Hepatocyte (in vitro differentiated cells): ENCODE measurements around the gene HADH.

ENCODE experiments used
- EZH2 ChIP-seq: fragments of 200-600 bp; sonication (generic); IDR thresholded peaks from 2 replicates; pipeline ENCODE4 v1.6.1; 2016; ENCODE audit warnings: antibody characterized with exemption, mild to moderate bottlenecking, borderline replicate concordance
- EZH2phosphoT487 ChIP-seq: fragments of 200-600 bp; sonication (generic); IDR thresholded peaks from one replicate; pipeline ENCODE4 v1.6.1; 2018; ENCODE audit warnings: antibody characterized with exemption, mild to moderate bottlenecking, low read depth, moderate library complexity; ENCODE audit not compliant: unreplicated experiment, severe bottlenecking
- TF ChIP-seq, protein P1 (sequence below): fragments of 200-600 bp; sonication (generic); IDR thresholded peaks from 2 replicates; pipeline ENCODE4 v1.5.1; 2016; ENCODE audit warnings: antibody characterized with exemption, mild to moderate bottlenecking; ENCODE audit not compliant: poor library complexity

DNA sequence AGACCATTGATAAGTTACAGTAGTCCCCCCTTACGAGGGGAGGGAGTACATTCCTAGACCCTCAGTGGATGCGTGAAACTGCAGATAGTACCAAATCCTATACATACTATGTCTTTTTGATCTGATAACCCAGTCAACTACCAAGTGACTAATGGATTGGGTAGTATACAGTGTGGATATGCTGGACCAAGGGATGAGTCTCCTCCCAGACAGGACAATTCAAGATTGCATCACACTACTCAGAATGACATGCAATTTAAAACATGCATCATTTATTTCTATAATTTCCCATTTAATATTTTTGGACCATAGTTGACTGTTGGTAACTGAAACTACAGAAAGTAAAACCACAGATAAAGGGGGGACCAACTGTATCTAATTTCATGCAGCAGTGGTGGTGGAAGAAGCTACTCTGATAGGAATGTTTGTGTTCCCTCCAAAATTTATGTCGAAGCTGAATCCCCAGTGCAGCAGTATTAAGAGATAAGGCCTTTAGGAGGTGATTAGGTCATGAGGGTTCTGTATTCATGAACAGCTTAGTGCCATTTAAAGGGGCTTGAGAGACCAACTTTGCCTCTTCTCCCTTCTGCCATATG, 11.9 kb downstream of the HADH start:
- TF ChIP-seq, protein P1, sequence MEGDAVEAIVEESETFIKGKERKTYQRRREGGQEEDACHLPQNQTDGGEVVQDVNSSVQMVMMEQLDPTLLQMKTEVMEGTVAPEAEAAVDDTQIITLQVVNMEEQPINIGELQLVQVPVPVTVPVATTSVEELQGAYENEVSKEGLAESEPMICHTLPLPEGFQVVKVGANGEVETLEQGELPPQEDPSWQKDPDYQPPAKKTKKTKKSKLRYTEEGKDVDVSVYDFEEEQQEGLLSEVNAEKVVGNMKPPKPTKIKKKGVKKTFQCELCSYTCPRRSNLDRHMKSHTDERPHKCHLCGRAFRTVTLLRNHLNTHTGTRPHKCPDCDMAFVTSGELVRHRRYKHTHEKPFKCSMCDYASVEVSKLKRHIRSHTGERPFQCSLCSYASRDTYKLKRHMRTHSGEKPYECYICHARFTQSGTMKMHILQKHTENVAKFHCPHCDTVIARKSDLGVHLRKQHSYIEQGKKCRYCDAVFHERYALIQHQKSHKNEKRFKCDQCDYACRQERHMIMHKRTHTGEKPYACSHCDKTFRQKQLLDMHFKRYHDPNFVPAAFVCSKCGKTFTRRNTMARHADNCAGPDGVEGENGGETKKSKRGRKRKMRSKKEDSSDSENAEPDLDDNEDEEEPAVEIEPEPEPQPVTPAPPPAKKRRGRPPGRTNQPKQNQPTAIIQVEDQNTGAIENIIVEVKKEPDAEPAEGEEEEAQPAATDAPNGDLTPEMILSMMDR: no peak
- no peak for TF ChIP-seq EZH2
- TF ChIP-seq EZH2phosphoT487: no peak
